Cardiac fibroblast (primary cell): Measurements from ENCODE around the gene EPAS1.

Experiments
- DNase-seq, 2 donors: peaks; one replicate each; pipeline versions ENCODE4 v3.0.0 to v3.0.0-alpha.2; 2010; ENCODE audit warnings: low read depth in 2 of 2
- H3K4me3 ChIP-seq, 2 donors: replicated peaks in 1 of 2; 1 replicate in 1 of 2; 2 replicates in 1 of 2; pipeline ENCODE4 v1.5.1; 2011; ENCODE audit warnings: low read depth in 2 of 2, low read length in 2 of 2, mild to moderate bottlenecking in 2 of 2, moderate library complexity in 1 of 2
- CTCF ChIP-seq: IDR thresholded peaks from one replicate; pipeline ENCODE4 v1.5.1; 2011; ENCODE audit warnings: low read depth, mild to moderate bottlenecking, low read length, inconsistent platforms

Gene EPAS1

DNA sequence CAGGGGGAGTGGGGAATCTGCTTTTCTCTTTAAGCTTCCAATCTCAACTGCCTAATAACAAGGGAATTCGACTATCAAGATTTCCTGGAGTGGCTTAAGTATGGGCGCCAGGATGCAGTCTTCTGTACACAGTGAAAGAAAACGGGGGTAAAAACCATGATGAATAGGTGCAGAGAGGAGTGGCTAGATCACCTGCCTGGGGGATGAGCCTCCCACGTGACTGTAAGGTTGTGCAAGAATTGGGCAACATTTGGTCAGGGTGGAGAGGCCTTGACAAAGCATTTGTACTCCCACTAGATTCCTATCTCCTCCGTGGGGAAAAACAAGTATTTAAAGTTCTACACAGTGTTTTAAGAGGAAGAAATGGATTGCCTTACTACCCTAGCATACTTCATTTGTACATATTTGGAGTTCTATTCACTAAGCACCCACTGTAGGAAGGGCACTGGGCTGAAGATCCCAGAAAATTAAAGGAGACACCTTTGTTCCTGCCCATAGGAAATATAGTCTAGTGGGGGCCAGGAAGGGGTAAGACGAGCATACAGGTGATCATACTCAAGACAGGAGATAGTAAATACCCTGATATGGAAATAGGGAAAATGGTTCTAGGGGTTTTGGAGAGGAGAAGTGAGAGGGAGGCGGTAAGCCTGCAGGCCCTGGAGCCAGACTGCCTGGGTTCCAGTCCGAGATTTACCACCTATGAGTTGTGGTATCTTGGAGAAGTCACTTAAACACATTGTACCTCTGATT, 29.2 kb downstream of the EPAS1 start:
- TF ChIP-seq CTCF = no peak
- no peak overlapping the region for H3K4me3 ChIP-seq
- DNase-seq = peak; percentile 62 to 80

DNA sequence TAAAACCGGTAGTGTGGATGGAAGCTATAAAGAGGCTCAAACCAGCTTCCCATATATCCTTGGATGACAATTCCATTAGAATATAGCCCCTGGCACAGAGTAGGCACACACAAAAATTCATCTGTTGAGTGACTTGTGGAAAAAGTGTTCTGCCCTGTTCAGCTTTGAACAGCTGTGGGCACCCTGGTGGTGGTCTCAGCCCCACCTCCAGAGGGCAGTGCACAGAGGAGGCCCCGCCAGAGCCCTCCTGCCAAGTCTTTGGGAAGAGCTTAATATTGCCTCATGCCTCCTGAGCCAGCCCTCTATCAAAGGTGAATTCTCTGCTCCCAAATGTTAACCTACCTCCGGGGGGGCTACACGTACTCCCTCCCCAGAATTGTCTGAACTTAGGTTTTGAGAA, 30.4 kb downstream of the EPAS1 start:
- H3K4me3 ChIP-seq = no peak overlapping the region
- peak; percentile 18 for TF ChIP-seq CTCF
- DNase-seq = no peak

- no peak for DNase-seq
- no peak for TF ChIP-seq CTCF
- H3K4me3 ChIP-seq = no peak overlapping the region
Observed at GRCh38 chr2:46328291-46328690, 31.1 kb downstream of the EPAS1 start.

- no peak for TF ChIP-seq CTCF
- no peak for DNase-seq
- H3K4me3 ChIP-seq = no peak overlapping the region
Observed at GRCh38 chr2:46328829-46329228, 31.6 kb downstream of the EPAS1 start.

GRCh38 chr2:46329340-46329739, 32.1 kb downstream of the EPAS1 start:
- H3K4me3 ChIP-seq = no peak overlapping the region
- no peak for DNase-seq
- no peak for TF ChIP-seq CTCF

- DNase-seq = peak; percentile 89 to 98
- no peak overlapping the region for H3K4me3 ChIP-seq
- TF ChIP-seq CTCF = no peak
Observed at GRCh38 chr2:46329803-46330775, 32.9 kb downstream of the EPAS1 start.
